Cardiac muscle cell (in vitro differentiated cells and primary cell): Measurements from ENCODE around the gene MAMDC2. TPM values are rescaled to one million over a fixed set of nuclear protein-coding genes. Genes with fewer than 3 reads are reported as not detected.

ENCODE experiments used
- DNase-seq, 2 donors: peaks; one replicate each; pipeline versions ENCODE4 v3.0.0 to v3.0.0-alpha.2; 2010 to 2017; ENCODE audit warnings: low read depth in 1 of 2, low spot score in 1 of 2
- H3K27ac ChIP-seq: fragments of 200-600 bp; sonication (generic); 2 replicates; pipeline ENCODE4 v1.5.1; 2016
- H3K27me3 ChIP-seq: fragments of 200-600 bp; sonication (generic); 2 replicates; pipeline ENCODE4 v1.6.0; 2016; ENCODE audit warnings: control low read depth
- H3K36me3 ChIP-seq: fragments of 200-600 bp; sonication (generic); 2 replicates; pipeline ENCODE4 v1.5.1; 2016; ENCODE audit warnings: control low read depth
- H3K4me1 ChIP-seq: fragments of 200-600 bp; sonication (generic); 2 replicates; pipeline ENCODE4 v1.8.1; 2017; ENCODE audit warnings: low read depth, mild to moderate bottlenecking, mixed run types
- H3K4me3 ChIP-seq: fragments of 200-600 bp; sonication (generic); 2 replicates; pipeline ENCODE4 v1.5.1; 2016; ENCODE audit warnings: mild to moderate bottlenecking
- H3K9me3 ChIP-seq: fragments of 200-600 bp; sonication (generic); 2 replicates; pipeline ENCODE4 v1.5.1; 2017; ENCODE audit warnings: low read depth, mild to moderate bottlenecking, control low read depth
- CTCF ChIP-seq: IDR thresholded peaks from 2 replicates; pipeline ENCODE4 v1.5.1; 2012; ENCODE audit warnings: low read depth, mild to moderate bottlenecking, low read length
- polyA plus RNA-seq: library from polyadenylated mRNA; unstranded; fragments of >200 nt; fragmentation: Nextera tagmentation; extraction: Ambion mirVana; gene quantifications from 2 replicates; pipeline ENCODE4 v1.2.1, GENCODE V29; 2016
- total RNA-seq: library from RNA; depleted of rRNA; stranded (reverse); fragments of >200 nt; gene quantifications from 2 replicates; pipeline ENCODE4 v1.2.3, GENCODE V29; 2016

The MAMDC2 gene
- total and polyA plus RNA-seq, 2 experiments from 2014 or later: 0.54 to 1.1 TPM

DNA sequence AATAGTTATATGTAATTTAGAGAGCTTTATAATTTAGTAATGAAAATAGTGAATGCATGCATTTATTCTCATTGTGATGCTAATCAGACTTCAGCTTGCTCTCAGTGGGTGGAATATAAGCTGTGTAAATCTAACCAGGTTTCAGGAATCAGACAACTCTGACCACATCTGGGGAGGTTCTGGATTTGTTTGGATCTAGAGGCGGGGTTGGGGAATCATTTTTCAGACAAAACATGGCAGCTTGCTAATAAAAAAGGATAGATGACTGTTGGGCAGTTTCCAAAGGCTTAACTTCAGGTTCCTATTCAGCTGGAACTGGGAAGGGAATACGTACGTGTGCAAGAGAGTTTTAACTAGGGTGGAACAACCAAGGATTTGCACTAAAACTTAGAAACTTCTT is 43.2 kb upstream of the MAMDC2 start:
- Histone ChIP-seq H3K9me3 (no peaks in the 10 kb centered on the region), H3K4me3 (no peak overlapping the region), H3K27me3 (no peaks in the 10 kb centered on the region), H3K4me1 (no peaks in the 10 kb centered on the region), H3K36me3 (no peaks in the 10 kb centered on the region), H3K27ac (no peak overlapping the region)
- TF ChIP-seq CTCF: no peak
- DNase-seq: no peak

GRCh38 chr9:70003901-70004714 is 39.5 kb upstream of the MAMDC2 start:
- peak in 1 of 2 donors; percentile 12 for DNase-seq
- Histone ChIP-seq H3K36me3 (no peaks in the 10 kb centered on the region), H3K27ac (no peak overlapping the region), H3K4me3 (no peak overlapping the region), H3K4me1 (no peaks in the 10 kb centered on the region), H3K27me3 (no peaks in the 10 kb centered on the region), H3K9me3 (no peaks in the 10 kb centered on the region)
- TF ChIP-seq CTCF: no peak

GRCh38 chr9:70006306-70006705 is 37.3 kb upstream of the MAMDC2 start:
- Histone ChIP-seq H3K9me3 (no peaks in the 10 kb centered on the region), H3K36me3 (no peaks in the 10 kb centered on the region), H3K27me3 (no peaks in the 10 kb centered on the region), H3K27ac (no peak overlapping the region), H3K4me1 (no peaks in the 10 kb centered on the region), H3K4me3 (no peak overlapping the region)
- no peak for TF ChIP-seq CTCF
- no peak for DNase-seq

DNA sequence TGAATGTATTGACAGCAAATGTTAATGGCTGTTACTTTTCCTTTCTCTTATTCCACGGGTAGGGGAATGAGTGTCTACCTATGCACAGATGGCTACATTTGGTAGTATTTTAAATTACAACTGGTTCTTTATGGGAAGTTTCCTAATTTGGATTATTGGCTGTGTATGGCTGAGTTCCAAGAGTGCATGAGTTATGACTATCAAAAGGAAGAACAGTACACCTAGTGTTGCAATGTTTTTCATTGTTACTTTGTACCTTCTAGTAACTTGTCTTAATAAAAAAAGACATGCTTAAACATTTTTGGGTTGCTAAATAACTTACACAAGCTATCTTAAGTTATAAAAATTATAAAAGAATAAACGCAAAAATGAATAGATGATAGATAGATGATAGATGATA is 35.8 kb upstream of the MAMDC2 start:
- TF ChIP-seq CTCF: no peak
- Histone ChIP-seq H3K9me3 (no peaks in the 10 kb centered on the region), H3K27ac (no peak overlapping the region), H3K4me3 (no peak overlapping the region), H3K27me3 (no peaks in the 10 kb centered on the region), H3K4me1 (no peaks in the 10 kb centered on the region), H3K36me3 (no peaks in the 10 kb centered on the region)
- DNase-seq: no peak

GRCh38 chr9:70010015-70010414 is 33.6 kb upstream of the MAMDC2 start:
- peak in 1 of 2 donors; percentile 14 for DNase-seq
- no peak overlapping the region for H3K27ac ChIP-seq
- H3K4me3 ChIP-seq: no peak overlapping the region
- H3K4me1 ChIP-seq: no peaks in the 10 kb centered on the region
- no peaks in the 10 kb centered on the region for H3K36me3 ChIP-seq
- no peak for TF ChIP-seq CTCF
- H3K27me3 ChIP-seq: no peaks in the 10 kb centered on the region
- no peaks in the 10 kb centered on the region for H3K9me3 ChIP-seq
